MM.1S (cell line): Measurements from ENCODE around the gene RASGRF2.

Experiments
- DNase-seq: peaks from one replicate; pipeline ENCODE4 v3.0.0-alpha.2; 2015
- H2AFZ ChIP-seq: fragments of 300-600 bp; sonication (generic); 2 replicates; pipeline ENCODE4 v1.6.0; 2016; ENCODE audit warnings: antibody characterized with exemption, low read length
- H3F3A ChIP-seq: fragments of 300-600 bp; sonication (generic); 2 replicates; pipeline ENCODE4 v1.6.1; 2016; ENCODE audit warnings: mild to moderate bottlenecking, antibody characterized with exemption, low read length, moderate library complexity, mixed read lengths; ENCODE audit not compliant: insufficient read depth
- H3K27ac ChIP-seq: fragments of 300-600 bp; sonication (generic); 2 replicates; pipeline ENCODE4 v1.5.1; 2016; ENCODE audit warnings: mild to moderate bottlenecking, low read length
- H3K27me3 ChIP-seq: fragments of 300-600 bp; sonication (generic); replicated peaks from 2 replicates; pipeline ENCODE4 v1.6.0; 2016; ENCODE audit warnings: low read length; ENCODE audit not compliant: insufficient read depth
- H3K36me3 ChIP-seq: fragments of 300-600 bp; sonication (generic); replicated peaks from 2 replicates; pipeline ENCODE4 v1.6.1; 2016; ENCODE audit warnings: mild to moderate bottlenecking, low read length, mixed read lengths; ENCODE audit not compliant: insufficient read depth
- H3K4me1 ChIP-seq: fragments of 300-600 bp; sonication (generic); 2 replicates; pipeline ENCODE4 v1.6.1; 2016; ENCODE audit warnings: low read length, mixed read lengths
- H3K4me2 ChIP-seq: fragments of 300-600 bp; sonication (generic); 2 replicates; pipeline ENCODE4 v1.6.0; 2016; ENCODE audit warnings: low read depth, low read length
- H3K4me3 ChIP-seq: fragments of 300-600 bp; sonication (generic); 2 replicates; pipeline ENCODE4 v1.5.1; 2016; ENCODE audit warnings: low read length, mixed read lengths
- H3K79me2 ChIP-seq: fragments of 300-600 bp; sonication (generic); 2 replicates; pipeline ENCODE4 v1.6.1; 2016; ENCODE audit warnings: mixed run types, low read length, mixed read lengths
- H3K9ac ChIP-seq: fragments of 300-600 bp; sonication (generic); 2 replicates; pipeline ENCODE4 v1.6.1; 2016; ENCODE audit warnings: low read length, mixed read lengths
- H3K9me2 ChIP-seq: fragments of 300-600 bp; sonication (generic); replicated peaks from 2 replicates; pipeline ENCODE4 v1.6.1; 2016; ENCODE audit warnings: mild to moderate bottlenecking, low read length, mixed read lengths; ENCODE audit not compliant: insufficient read depth
- H3K9me3 ChIP-seq: fragments of 300-600 bp; sonication (generic); replicated peaks from 2 replicates; pipeline ENCODE4 v1.6.1; 2016; ENCODE audit warnings: mild to moderate bottlenecking, low read length, mixed read lengths; ENCODE audit not compliant: insufficient read depth
- H4K20me1 ChIP-seq: fragments of 300-600 bp; sonication (generic); 2 replicates; pipeline ENCODE4 v1.6.1; 2016; ENCODE audit warnings: mild to moderate bottlenecking, low read length, moderate library complexity, mixed read lengths; ENCODE audit not compliant: insufficient read depth
- CTCF ChIP-seq: fragments of 300-600 bp; sonication (generic); IDR thresholded peaks from 2 replicates; pipeline ENCODE4 v1.5.1; 2016; ENCODE audit warnings: antibody characterized with exemption, low read length, mixed read lengths
- EZH2 ChIP-seq: fragments of 300-600 bp; sonication (generic); optimal IDR thresholded peaks from 2 replicates; pipeline ENCODE3; 2017; ENCODE audit warnings: low read depth, mild to moderate bottlenecking, antibody characterized with exemption, low read length, mixed read lengths
- EZH2phosphoT487 ChIP-seq: fragments of 300-600 bp; sonication (generic); IDR thresholded peaks from 2 replicates; pipeline ENCODE4 v1.6.1; 2018; ENCODE audit warnings: antibody characterized with exemption, low read length

RASGRF2 gene

GRCh38 chr5:81093536-81094196 lies 133.5 kb downstream of the RASGRF2 start:
- Histone ChIP-seq H4K20me1 (no peaks in the 10 kb centered on the region), H3F3A (no peaks in the 10 kb centered on the region), H2AFZ (no peak overlapping the region), H3K9me3 (no peaks in the 10 kb centered on the region), H3K9me2 (no peaks in the 10 kb centered on the region), H3K27me3 (no peaks in the 10 kb centered on the region), H3K4me2 (no peak overlapping the region), H3K4me1 (no peaks in the 10 kb centered on the region), H3K36me3 (no peaks in the 10 kb centered on the region), H3K79me2 (no peaks in the 10 kb centered on the region), H3K9ac (no peak overlapping the region), H3K27ac (no peak overlapping the region), H3K4me3 (no peak overlapping the region)
- no peak for TF ChIP-seq CTCF
- TF ChIP-seq EZH2phosphoT487 = no peak
- TF ChIP-seq EZH2 = no peak
- no peak for DNase-seq

- no peak overlapping the region for H3K9ac ChIP-seq
- H3K4me3 ChIP-seq = no peak overlapping the region
- no peaks in the 10 kb centered on the region for H3K4me1 ChIP-seq
- no peak overlapping the region for H3K4me2 ChIP-seq
- no peaks in the 10 kb centered on the region for H3K9me2 ChIP-seq
- H3K27ac ChIP-seq = no peak overlapping the region
- H4K20me1 ChIP-seq = no peaks in the 10 kb centered on the region
- no peak for DNase-seq
- no peak overlapping the region for H2AFZ ChIP-seq
- TF ChIP-seq EZH2phosphoT487 = no peak
- no peak for TF ChIP-seq CTCF
- TF ChIP-seq EZH2 = no peak
- no peaks in the 10 kb centered on the region for H3K36me3 ChIP-seq
- H3F3A ChIP-seq = no peaks in the 10 kb centered on the region
- no peaks in the 10 kb centered on the region for H3K9me3 ChIP-seq
- no peaks in the 10 kb centered on the region for H3K79me2 ChIP-seq
- H3K27me3 ChIP-seq = no peaks in the 10 kb centered on the region
Observed at GRCh38 chr5:81095835-81096234, 135.7 kb downstream of the RASGRF2 start.

GRCh38 chr5:81097713-81098112 lies 137.6 kb downstream of the RASGRF2 start:
- H3K4me3 ChIP-seq = no peak overlapping the region
- no peaks in the 10 kb centered on the region for H4K20me1 ChIP-seq
- no peak overlapping the region for H3K9ac ChIP-seq
- H3K36me3 ChIP-seq = no peaks in the 10 kb centered on the region
- no peak for TF ChIP-seq CTCF
- TF ChIP-seq EZH2phosphoT487 = no peak
- TF ChIP-seq EZH2 = no peak
- H3K27me3 ChIP-seq = no peaks in the 10 kb centered on the region
- H3K9me2 ChIP-seq = no peaks in the 10 kb centered on the region
- no peak overlapping the region for H3K27ac ChIP-seq
- no peak overlapping the region for H2AFZ ChIP-seq
- H3K4me2 ChIP-seq = no peak overlapping the region
- H3K9me3 ChIP-seq = no peaks in the 10 kb centered on the region
- H3F3A ChIP-seq = no peaks in the 10 kb centered on the region
- no peaks in the 10 kb centered on the region for H3K4me1 ChIP-seq
- no peak for DNase-seq
- no peaks in the 10 kb centered on the region for H3K79me2 ChIP-seq
